ENCODE measurements around the gene ST8SIA4. TPM values are rescaled to one million over a fixed set of nuclear protein-coding genes. Genes with fewer than 3 reads are reported as not detected.
A peak's percentile ranks its signal among the peaks of the same experiment; 100 is the strongest.

ST8SIA4 gene
- total RNA-seq, 1 experiment from 2014 or later = 0.47 TPM

GRCh38 chr5:100840370-100840769, 62.7 kb downstream of the ST8SIA4 start:
- no peak overlapping the region for H3K27ac ChIP-seq (ENCODE audit: low read depth, low read length, poor library complexity, severe bottlenecking)
- H3K4me1 ChIP-seq (ENCODE audit: insufficient read depth, low read length, poor library complexity, severe bottlenecking) = peaks cover 27% of the 10 kb centered on the region
- DNase-seq (ENCODE audit: low spot score) = peak; percentile 77
- TF ChIP-seq EZH2 (IDR thresholded peaks at IDR 0.05; ENCODE audit: borderline replicate concordance, low read depth, low read length, poor library complexity, severe bottlenecking) = no peak
- TF ChIP-seq CTCF (conservative IDR thresholded peaks at IDR 0.05; ENCODE audit: low read depth, low read length) = no peak
- BruUV-seq (replicated peaks) = no TSS peak
- H3K4me3 ChIP-seq (ENCODE audit: low read depth, low read length, poor library complexity, severe bottlenecking) = no peak overlapping the region
- no peaks in the 10 kb centered on the region for H3K36me3 ChIP-seq (ENCODE audit: insufficient read depth, low read length, poor library complexity, severe bottlenecking)
- H3K27me3 ChIP-seq (replicated peaks; ENCODE audit: insufficient read depth, low read depth, low read length, poor library complexity) = peaks cover 28% of the 10 kb centered on the region
- intact Hi-C loops (cut with micrococcal nuclease; ENCODE audit: unreplicated experiment) = loop anchor here (2.0 kb wide), 1 partner anchor 14 kb away; no protein-coding TSS in a partner anchor
- no peaks in the 10 kb centered on the region for H3K9me3 ChIP-seq (ENCODE audit: low read depth, low read length, poor library complexity, severe bottlenecking)
- CTCF ChIA-PET = interaction anchor here (0.8 kb wide), 1 partner anchor 65 kb away, joined by 3 read pairs; no protein-coding TSS in a partner anchor
- POLR2A ChIA-PET (ENCODE audit: low non-redundant PET) = no interaction called here

DNA sequence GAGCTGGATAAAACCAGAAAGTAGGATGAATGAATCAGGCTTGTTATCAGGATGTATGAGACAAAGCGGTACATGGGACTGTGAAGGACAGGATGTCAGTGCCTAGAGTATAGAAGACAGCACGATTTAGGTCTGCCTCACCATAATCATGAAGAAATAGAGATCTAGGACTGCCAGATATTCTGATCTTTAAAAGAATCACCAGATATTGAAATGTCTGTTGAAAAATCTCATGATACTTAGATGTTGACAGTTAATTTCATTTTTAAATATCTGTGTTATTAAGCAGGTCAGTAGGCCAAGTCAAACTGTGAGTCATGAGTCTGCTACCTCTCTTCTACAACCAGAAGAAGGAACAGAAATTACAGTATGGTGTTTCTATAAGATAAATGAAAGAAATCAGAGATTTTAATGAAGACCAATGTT, 65.0 kb downstream of the ST8SIA4 start:
- H3K27ac ChIP-seq (ENCODE audit: low read depth, low read length, poor library complexity, severe bottlenecking) = no peak overlapping the region
- DNase-seq (ENCODE audit: low spot score) = no peak
- CTCF ChIA-PET = no interaction called here
- H3K36me3 ChIP-seq (ENCODE audit: insufficient read depth, low read length, poor library complexity, severe bottlenecking) = no peaks in the 10 kb centered on the region
- peaks cover 8% of the 10 kb centered on the region for H3K27me3 ChIP-seq (replicated peaks; ENCODE audit: insufficient read depth, low read depth, low read length, poor library complexity)
- TF ChIP-seq CTCF (conservative IDR thresholded peaks at IDR 0.05; ENCODE audit: low read depth, low read length) (no peak), EZH2 (IDR thresholded peaks at IDR 0.05; ENCODE audit: borderline replicate concordance, low read depth, low read length, poor library complexity, severe bottlenecking) (no peak)
- H3K4me3 ChIP-seq (ENCODE audit: low read depth, low read length, poor library complexity, severe bottlenecking) = no peak overlapping the region
- H3K9me3 ChIP-seq (ENCODE audit: low read depth, low read length, poor library complexity, severe bottlenecking) = no peaks in the 10 kb centered on the region
- intact Hi-C loops (cut with micrococcal nuclease; ENCODE audit: unreplicated experiment) = no loop called here
- peaks cover 27% of the 10 kb centered on the region for H3K4me1 ChIP-seq (ENCODE audit: insufficient read depth, low read length, poor library complexity, severe bottlenecking)
- POLR2A ChIA-PET (ENCODE audit: low non-redundant PET) = no interaction called here
- no TSS peak for BruUV-seq (replicated peaks)

DNA sequence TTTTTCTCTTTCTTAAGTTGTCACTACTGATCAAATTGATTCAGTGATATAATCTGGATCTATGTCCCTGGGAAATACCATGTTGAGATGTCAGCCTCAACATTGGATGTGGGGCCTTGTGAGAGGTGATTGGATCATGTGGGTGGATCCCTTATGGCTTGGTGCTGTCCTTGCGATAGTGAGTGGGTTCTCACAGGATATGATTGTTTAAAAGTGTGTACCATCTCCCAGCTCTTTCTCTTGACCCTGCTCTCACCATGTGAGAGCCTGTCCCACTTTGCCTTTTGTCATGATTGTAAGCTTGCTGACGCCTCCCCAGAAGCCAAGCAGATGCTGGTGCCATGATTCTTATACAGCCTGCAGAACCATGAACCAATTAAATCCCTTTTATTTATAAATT, 68.6 kb downstream of the ST8SIA4 start:
- H3K4me3 ChIP-seq (ENCODE audit: low read depth, low read length, poor library complexity, severe bottlenecking) = no peak overlapping the region
- H3K27ac ChIP-seq (ENCODE audit: low read depth, low read length, poor library complexity, severe bottlenecking) = no peak overlapping the region
- peaks cover 4% of the 10 kb centered on the region for H3K4me1 ChIP-seq (ENCODE audit: insufficient read depth, low read length, poor library complexity, severe bottlenecking)
- intact Hi-C loops (cut with micrococcal nuclease; ENCODE audit: unreplicated experiment) = no loop called here
- TF ChIP-seq CTCF (conservative IDR thresholded peaks at IDR 0.05; ENCODE audit: low read depth, low read length) = no peak
- no peak for TF ChIP-seq EZH2 (IDR thresholded peaks at IDR 0.05; ENCODE audit: borderline replicate concordance, low read depth, low read length, poor library complexity, severe bottlenecking)
- no peak for DNase-seq (ENCODE audit: low spot score)
- H3K36me3 ChIP-seq (ENCODE audit: insufficient read depth, low read length, poor library complexity, severe bottlenecking) = no peaks in the 10 kb centered on the region
- CTCF ChIA-PET = no interaction called here
- H3K27me3 ChIP-seq (replicated peaks; ENCODE audit: insufficient read depth, low read depth, low read length, poor library complexity) = no peaks in the 10 kb centered on the region
- BruUV-seq (replicated peaks) = no TSS peak
- POLR2A ChIA-PET (ENCODE audit: low non-redundant PET) = no interaction called here
- no peaks in the 10 kb centered on the region for H3K9me3 ChIP-seq (ENCODE audit: low read depth, low read length, poor library complexity, severe bottlenecking)

Data from A673 (cell line).